ENCODE results near the gene KIFAP3. TPM values are rescaled to one million over a fixed set of nuclear protein-coding genes. Genes with fewer than 3 reads are reported as not detected.

Gene KIFAP3
- total and polyA plus RNA-seq, 2 donors (not counting 1 experiment from before 2014, with no cell fraction given): 30.2 to 42.9 TPM

GRCh38 chr1:169901115-169901514 lies 173.4 kb downstream of the KIFAP3 start:
- DNase-seq (ENCODE audit: low read depth in 2 of 2): no peak
- Histone ChIP-seq H3K79me2 (ENCODE audit: control insufficient read depth, insufficient read depth, low read length) (no peaks in the 10 kb centered on the region), H3K4me3 (replicated peaks in 1 of 4; ENCODE audit: control extremely low read depth in 1 of 4, insufficient read depth in 1 of 4, low read depth in 3 of 4, low read length in 4 of 4) (no peak overlapping the region), H3K27me3 (ENCODE audit: control insufficient read depth, insufficient read depth, low read length) (peaks cover 6% of the 10 kb centered on the region), H4K20me1 (ENCODE audit: control insufficient read depth, extremely low read depth, insufficient read depth, low read length) (no peaks in the 10 kb centered on the region), H3K4me1 (ENCODE audit: control insufficient read depth, extremely low read depth, insufficient read depth, low read length) (no peaks in the 10 kb centered on the region), H3K36me3 (ENCODE audit: control insufficient read depth, insufficient read depth, low read length) (no peaks in the 10 kb centered on the region), H2AFZ (ENCODE audit: low read length) (no peak overlapping the region), H3K27ac (ENCODE audit: insufficient read depth, low read length) (no peak overlapping the region), H3K9me3 (ENCODE audit: control insufficient read depth, insufficient read depth, low read depth, low read length) (no peaks in the 10 kb centered on the region), H3K9ac (ENCODE audit: insufficient read depth, low read length) (no peak overlapping the region), H3K4me2 (ENCODE audit: extremely low read depth, insufficient read depth, low read length) (no peak overlapping the region)
- TF ChIP-seq CTCF (conservative IDR thresholded peaks at IDR 0.05 in 1 of 2, IDR thresholded peaks at IDR 0.05 in 1 of 2; ENCODE audit: low read depth in 1 of 2, low read length in 2 of 2) (no peak), EZH2 (IDR thresholded peaks at IDR 0.05; ENCODE audit: low read length, missing control alignments) (no peak)

GRCh38 chr1:169900571-169900970 lies 173.9 kb downstream of the KIFAP3 start:
- H3K9me3 ChIP-seq (ENCODE audit: control insufficient read depth, insufficient read depth, low read depth, low read length): no peaks in the 10 kb centered on the region
- no peak overlapping the region for H3K4me3 ChIP-seq (replicated peaks in 1 of 4; ENCODE audit: control extremely low read depth in 1 of 4, insufficient read depth in 1 of 4, low read depth in 3 of 4, low read length in 4 of 4)
- H3K79me2 ChIP-seq (ENCODE audit: control insufficient read depth, insufficient read depth, low read length): no peaks in the 10 kb centered on the region
- H3K9ac ChIP-seq (ENCODE audit: insufficient read depth, low read length): no peak overlapping the region
- no peak for DNase-seq (ENCODE audit: low read depth in 2 of 2)
- H2AFZ ChIP-seq (ENCODE audit: low read length): no peak overlapping the region
- peaks cover 6% of the 10 kb centered on the region for H3K27me3 ChIP-seq (ENCODE audit: control insufficient read depth, insufficient read depth, low read length)
- no peak overlapping the region for H3K27ac ChIP-seq (ENCODE audit: insufficient read depth, low read length)
- no peaks in the 10 kb centered on the region for H3K36me3 ChIP-seq (ENCODE audit: control insufficient read depth, insufficient read depth, low read length)
- H3K4me1 ChIP-seq (ENCODE audit: control insufficient read depth, extremely low read depth, insufficient read depth, low read length): no peaks in the 10 kb centered on the region
- no peak overlapping the region for H3K4me2 ChIP-seq (ENCODE audit: extremely low read depth, insufficient read depth, low read length)
- no peak for TF ChIP-seq EZH2 (IDR thresholded peaks at IDR 0.05; ENCODE audit: low read length, missing control alignments)
- no peak for TF ChIP-seq CTCF (conservative IDR thresholded peaks at IDR 0.05 in 1 of 2, IDR thresholded peaks at IDR 0.05 in 1 of 2; ENCODE audit: low read depth in 1 of 2, low read length in 2 of 2)
- H4K20me1 ChIP-seq (ENCODE audit: control insufficient read depth, extremely low read depth, insufficient read depth, low read length): no peaks in the 10 kb centered on the region

GRCh38 chr1:169899519-169900217 lies 174.8 kb downstream of the KIFAP3 start:
- Histone ChIP-seq H2AFZ (ENCODE audit: low read length) (no peak overlapping the region), H3K9ac (ENCODE audit: insufficient read depth, low read length) (no peak overlapping the region), H3K4me3 (replicated peaks in 1 of 4; ENCODE audit: control extremely low read depth in 1 of 4, insufficient read depth in 1 of 4, low read depth in 3 of 4, low read length in 4 of 4) (no peak overlapping the region), H3K9me3 (ENCODE audit: control insufficient read depth, insufficient read depth, low read depth, low read length) (no peaks in the 10 kb centered on the region), H3K36me3 (ENCODE audit: control insufficient read depth, insufficient read depth, low read length) (no peaks in the 10 kb centered on the region), H3K27ac (ENCODE audit: insufficient read depth, low read length) (no peak overlapping the region), H3K27me3 (ENCODE audit: control insufficient read depth, insufficient read depth, low read length) (peaks cover 6% of the 10 kb centered on the region), H3K4me1 (ENCODE audit: control insufficient read depth, extremely low read depth, insufficient read depth, low read length) (no peaks in the 10 kb centered on the region), H3K4me2 (ENCODE audit: extremely low read depth, insufficient read depth, low read length) (no peak overlapping the region), H3K79me2 (ENCODE audit: control insufficient read depth, insufficient read depth, low read length) (no peaks in the 10 kb centered on the region), H4K20me1 (ENCODE audit: control insufficient read depth, extremely low read depth, insufficient read depth, low read length) (no peaks in the 10 kb centered on the region)
- TF ChIP-seq CTCF (conservative IDR thresholded peaks at IDR 0.05 in 1 of 2, IDR thresholded peaks at IDR 0.05 in 1 of 2; ENCODE audit: low read depth in 1 of 2, low read length in 2 of 2) (no peak), EZH2 (IDR thresholded peaks at IDR 0.05; ENCODE audit: low read length, missing control alignments) (no peak)
- no peak for DNase-seq (ENCODE audit: low read depth in 2 of 2)
